Lower leg skin (tissue), 4 donors: Measurements from ENCODE around the gene PRSS12. TPM values are rescaled to one million over a fixed set of nuclear protein-coding genes. Genes with fewer than 3 reads are reported as not detected.

ENCODE experiments used
- DNase-seq, 2 donors: peaks; one replicate each; pipeline ENCODE4 v3.0.0-alpha.2; 2019; ENCODE audit warnings: low spot score in 2 of 2
- H3K4me3 ChIP-seq: fragments of 200-600 bp; sonication (generic); 2 replicates; pipeline ENCODE4 v1.5.1; 2017; ENCODE audit warnings: mild to moderate bottlenecking, low read depth; ENCODE audit not compliant: poor library complexity, severe bottlenecking
- POLR2A ChIP-seq, 2 donors: fragments of 450-650 bp; IDR thresholded peaks; one replicate each; pipeline ENCODE4 v1.6.1; 2016 to 2017; ENCODE audit warnings: antibody characterized with exemption in 2 of 2, mild to moderate bottlenecking in 1 of 2, moderate library complexity in 1 of 2
- WGBS, 2 donors: methylation state at CpG; one replicate each; pipeline ENCODE4 v1.1.5; 2018; 5-methylcytosine and 5-hydroxymethylcytosine counted together
- intact Hi-C: fragments of 100-400 bp; cut with DNase I; formaldehyde crosslinking; loops from one replicate; pipeline ENCODE4 v1.15.0; 2023; ENCODE audit warnings: low total_unique reads
- total RNA-seq, 4 donors: library from RNA; depleted of rRNA; stranded (reverse); fragments of >200 nt; gene quantifications; one replicate each; pipeline ENCODE4 v1.1.0, GENCODE V29; 2016
- TF ChIP-seq, protein P1 (sequence below), 3 donors: fragments of 450-650 bp; IDR thresholded peaks; one replicate each; pipeline ENCODE4 v1.5.1; 2016; ENCODE audit warnings: antibody characterized with exemption in 3 of 3, mild to moderate bottlenecking in 3 of 3, moderate library complexity in 2 of 3

Gene PRSS12
- total RNA-seq, 4 donors from 2014 or later, result 3.9 to 9.5 (median 4.6) TPM

DNA sequence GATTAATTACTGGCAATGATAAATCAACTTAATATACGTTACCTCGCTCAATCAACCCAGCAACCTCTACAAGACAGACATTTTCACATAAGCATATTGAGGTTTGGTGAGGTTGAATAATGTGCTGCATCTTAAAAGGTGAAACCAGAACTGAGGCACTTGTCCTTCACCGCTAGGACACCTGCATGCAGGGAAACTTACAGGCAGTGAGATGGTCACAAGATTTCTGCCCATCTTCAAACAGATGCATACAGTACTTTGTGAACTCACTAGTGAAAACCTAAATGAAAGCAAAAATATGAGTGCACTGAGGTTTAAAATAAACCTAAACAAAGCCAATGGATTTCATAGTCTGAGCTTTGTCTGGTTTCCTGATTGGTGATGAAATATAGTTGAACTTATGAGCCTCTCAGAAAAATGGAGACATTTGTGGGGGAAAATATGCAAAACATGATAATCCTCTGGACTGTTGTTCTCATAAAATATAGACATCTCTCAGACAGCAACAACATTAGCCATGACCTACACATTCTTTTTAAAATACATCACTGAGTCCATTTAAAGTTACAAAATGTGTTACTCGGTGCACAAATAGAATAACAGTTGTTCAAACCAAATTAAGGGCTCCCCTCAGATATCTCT, 20.9 kb upstream of the PRSS12 start:
- H3K4me3 ChIP-seq, result no peak overlapping the region
- 88 to 93% methylated on average over 4 of the region's 4 CpGs for WGBS, 2 donors
- no peak for DNase-seq
- intact Hi-C loops, result no loop called here
- no peak for TF ChIP-seq POLR2A (IDR thresholded peaks at IDR 0.05)
- TF ChIP-seq, protein P1, sequence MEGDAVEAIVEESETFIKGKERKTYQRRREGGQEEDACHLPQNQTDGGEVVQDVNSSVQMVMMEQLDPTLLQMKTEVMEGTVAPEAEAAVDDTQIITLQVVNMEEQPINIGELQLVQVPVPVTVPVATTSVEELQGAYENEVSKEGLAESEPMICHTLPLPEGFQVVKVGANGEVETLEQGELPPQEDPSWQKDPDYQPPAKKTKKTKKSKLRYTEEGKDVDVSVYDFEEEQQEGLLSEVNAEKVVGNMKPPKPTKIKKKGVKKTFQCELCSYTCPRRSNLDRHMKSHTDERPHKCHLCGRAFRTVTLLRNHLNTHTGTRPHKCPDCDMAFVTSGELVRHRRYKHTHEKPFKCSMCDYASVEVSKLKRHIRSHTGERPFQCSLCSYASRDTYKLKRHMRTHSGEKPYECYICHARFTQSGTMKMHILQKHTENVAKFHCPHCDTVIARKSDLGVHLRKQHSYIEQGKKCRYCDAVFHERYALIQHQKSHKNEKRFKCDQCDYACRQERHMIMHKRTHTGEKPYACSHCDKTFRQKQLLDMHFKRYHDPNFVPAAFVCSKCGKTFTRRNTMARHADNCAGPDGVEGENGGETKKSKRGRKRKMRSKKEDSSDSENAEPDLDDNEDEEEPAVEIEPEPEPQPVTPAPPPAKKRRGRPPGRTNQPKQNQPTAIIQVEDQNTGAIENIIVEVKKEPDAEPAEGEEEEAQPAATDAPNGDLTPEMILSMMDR (IDR thresholded peaks at IDR 0.05), result no peak

DNA sequence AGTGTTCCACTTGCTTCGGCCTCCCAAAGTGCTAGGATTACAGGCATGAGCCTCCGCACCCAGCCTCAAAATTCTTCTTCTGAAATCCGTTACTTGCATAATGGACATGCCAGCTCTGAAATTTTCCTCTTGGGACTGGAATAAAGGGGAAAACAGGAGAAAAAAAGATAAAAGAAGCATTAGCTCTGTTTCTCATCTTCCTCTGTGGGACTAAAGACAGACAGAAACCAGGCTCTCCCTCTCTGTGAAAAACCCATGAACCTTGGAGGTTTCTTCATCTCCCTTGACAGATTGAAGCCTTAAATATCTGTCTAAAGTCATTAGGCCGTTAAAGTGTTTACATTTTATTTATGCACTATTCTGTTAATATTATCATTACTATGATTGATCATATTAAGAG, 19.4 kb upstream of the PRSS12 start:
- intact Hi-C loops, result no loop called here
- H3K4me3 ChIP-seq, result no peak overlapping the region
- 87 to 92% methylated on average over 4 of the region's 4 CpGs for WGBS, 2 donors
- no peak for DNase-seq
- TF ChIP-seq, protein P1 (IDR thresholded peaks at IDR 0.05), result no peak

DNA sequence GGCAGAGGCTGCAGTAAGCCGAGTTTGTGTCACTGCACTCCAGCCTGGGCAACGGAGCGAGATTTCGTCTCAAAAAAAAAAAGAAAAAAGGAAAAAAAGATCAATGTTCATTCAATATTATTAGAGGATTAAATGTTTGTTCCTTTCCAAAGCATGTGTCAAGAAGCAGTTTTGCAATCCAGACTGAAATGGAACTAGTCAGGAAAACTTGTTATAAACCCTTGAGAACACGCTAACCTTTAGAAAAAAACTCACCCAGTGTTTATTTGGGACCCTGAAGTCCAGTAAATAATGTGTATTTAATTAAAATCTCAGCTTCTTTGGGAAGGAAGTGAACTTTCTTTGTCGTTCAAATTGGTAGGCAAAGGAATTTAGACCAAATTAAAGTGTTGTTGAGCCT, 16.4 kb upstream of the PRSS12 start:
- no peak for DNase-seq
- 56 to 60% methylated on average over 6 of the region's 6 CpGs for WGBS, 2 donors
- no peak for TF ChIP-seq POLR2A (IDR thresholded peaks at IDR 0.05)
- TF ChIP-seq, protein P1 (IDR thresholded peaks at IDR 0.05), result no peak
- intact Hi-C loops, result no loop called here
- H3K4me3 ChIP-seq, result no peak overlapping the region

DNA sequence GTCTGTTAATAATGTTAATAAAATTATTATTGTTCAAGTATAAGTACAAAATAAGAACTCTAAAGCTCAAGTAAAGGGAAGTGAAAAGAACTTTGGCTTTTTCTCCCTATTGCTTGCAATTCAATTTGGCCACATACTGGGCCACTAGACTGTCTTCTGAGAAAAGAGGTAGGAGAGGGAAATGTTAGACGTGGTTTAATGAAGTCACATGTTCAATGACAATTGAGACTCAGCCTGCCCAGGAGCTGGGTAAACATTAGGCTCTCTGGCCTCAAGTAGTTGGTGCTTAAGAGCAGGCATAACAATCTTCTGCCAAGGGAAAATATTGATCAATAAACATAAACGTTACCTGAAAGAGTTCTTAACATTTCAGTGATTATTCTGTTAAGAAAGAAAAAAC, 15.1 kb upstream of the PRSS12 start:
- no peak overlapping the region for H3K4me3 ChIP-seq
- DNase-seq, result no peak
- 65 to 80% methylated on average over 2 of the region's 2 CpGs for WGBS, 2 donors
- intact Hi-C loops, result no loop called here
- no peak for TF ChIP-seq POLR2A (IDR thresholded peaks at IDR 0.05)
- TF ChIP-seq, protein P1 (IDR thresholded peaks at IDR 0.05), result no peak

DNA sequence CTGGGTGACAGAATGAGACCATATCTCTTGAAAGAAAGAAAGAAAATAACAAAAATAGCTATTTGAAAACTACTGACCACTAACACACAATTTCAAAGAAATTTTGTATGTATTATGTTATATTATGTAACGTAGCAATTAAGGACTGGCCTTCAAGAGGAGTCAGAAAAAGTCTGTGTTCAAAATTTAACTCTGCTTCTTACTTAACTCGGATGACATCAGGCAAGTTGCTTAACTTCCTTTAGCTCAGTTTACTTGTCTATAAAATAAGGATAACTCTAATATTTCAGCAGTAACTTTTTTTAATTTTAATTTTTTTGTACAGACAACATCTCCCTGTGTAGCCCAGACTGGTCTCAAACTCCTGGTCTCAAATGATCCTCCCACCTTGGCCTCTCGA, 14.6 kb upstream of the PRSS12 start:
- TF ChIP-seq POLR2A (IDR thresholded peaks at IDR 0.05), result no peak
- TF ChIP-seq, protein P1 (IDR thresholded peaks at IDR 0.05), result no peak
- no peak overlapping the region for H3K4me3 ChIP-seq
- 92 to 94% methylated on average over 3 of the region's 3 CpGs for WGBS, 2 donors
- no peak for DNase-seq
- intact Hi-C loops, result no loop called here

DNA sequence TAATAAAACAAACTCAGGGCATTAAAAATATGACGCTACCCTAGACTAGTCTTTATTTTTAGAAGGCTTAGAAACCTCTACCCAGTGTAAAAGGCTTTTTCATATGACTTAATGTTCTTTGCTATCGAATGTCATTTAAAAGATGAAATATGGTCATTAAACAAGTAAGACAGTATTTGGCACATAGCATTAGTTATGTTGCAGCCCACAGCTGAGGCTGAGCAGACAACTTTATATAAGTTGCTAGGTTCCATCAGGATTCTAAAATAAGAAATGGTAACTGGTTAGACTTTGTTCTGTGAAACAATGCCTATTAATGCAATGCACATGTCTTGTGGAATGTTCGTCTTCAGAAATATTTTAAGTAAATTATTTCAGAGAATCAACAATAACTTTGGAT, 10.4 kb upstream of the PRSS12 start:
- no peak overlapping the region for H3K4me3 ChIP-seq
- DNase-seq, result no peak
- intact Hi-C loops, result no loop called here
- no peak for TF ChIP-seq POLR2A (IDR thresholded peaks at IDR 0.05)
- 52 to 59% methylated on average over 3 of the region's 3 CpGs for WGBS, 2 donors
